Activated CD8-positive, alpha-beta memory T cell treated with anti-CD3 and anti-CD28 coated beads, Interleukin-2, amount 50 U/mL, for 48 hours (primary cell): ENCODE results near the gene TBC1D22A.

Experiments used
- DNase-seq: peaks from one replicate; pipeline ENCODE4 v3.0.0-alpha.2; 2020

TBC1D22A gene

DNA sequence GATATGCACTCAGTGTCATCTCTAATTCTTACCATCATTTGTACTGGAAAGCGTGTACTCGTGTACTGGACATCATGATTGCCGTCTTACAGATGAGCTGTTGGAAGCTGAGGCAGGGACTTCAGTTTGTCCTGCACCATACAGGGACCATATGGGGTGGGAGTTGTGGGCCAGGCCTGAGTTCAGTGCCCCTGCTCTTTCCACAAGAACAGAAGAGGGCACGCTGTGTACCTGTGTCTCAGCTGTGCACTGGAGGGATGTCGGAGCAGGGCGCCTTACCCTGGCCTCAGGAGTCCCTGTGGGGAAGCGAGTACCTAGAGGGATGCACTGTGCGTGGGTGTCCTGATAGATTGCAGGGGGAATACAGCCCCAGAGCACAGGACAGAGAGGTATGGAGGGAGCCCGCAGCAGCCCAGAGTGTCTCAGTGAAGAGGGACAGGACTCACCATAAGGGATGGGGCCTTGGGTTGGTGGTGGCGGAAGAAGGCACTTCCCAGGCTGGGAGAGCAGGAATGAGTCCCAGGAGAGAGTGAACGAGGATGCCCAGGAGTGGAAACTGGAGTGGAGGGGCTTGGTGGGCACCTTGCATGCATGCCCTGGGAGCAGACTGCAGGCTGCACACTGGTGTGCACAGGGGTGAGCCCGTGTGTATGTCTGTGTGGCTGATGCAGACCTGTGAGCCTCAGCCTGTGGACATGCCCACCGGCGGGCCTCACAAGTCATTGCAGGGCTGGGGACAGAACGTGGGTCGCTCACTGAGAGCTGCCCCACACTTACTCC, 329.7 kb downstream of the TBC1D22A start:
- no peak for DNase-seq

DNA sequence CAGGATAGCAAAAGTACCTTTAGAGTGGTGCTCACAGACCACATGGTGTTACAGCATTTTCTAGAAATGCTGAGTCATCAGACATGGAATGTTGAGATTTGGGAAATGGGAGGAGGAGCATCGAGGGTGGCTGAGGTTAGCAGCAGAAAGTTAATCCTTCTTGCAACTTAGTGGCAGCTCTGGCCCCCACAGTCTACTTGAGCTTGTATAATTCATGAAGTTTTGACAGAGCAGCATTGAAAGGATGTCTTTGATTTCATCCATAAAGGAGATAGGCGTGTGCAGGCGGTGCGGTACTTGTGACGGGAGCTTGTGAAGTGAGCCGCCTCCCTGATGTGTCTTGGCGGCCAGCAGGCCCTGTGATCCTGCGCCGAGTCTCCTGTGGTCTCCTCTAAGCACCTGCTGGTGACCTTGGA, 330.5 kb downstream of the TBC1D22A start:
- DNase-seq: no peak

DNA sequence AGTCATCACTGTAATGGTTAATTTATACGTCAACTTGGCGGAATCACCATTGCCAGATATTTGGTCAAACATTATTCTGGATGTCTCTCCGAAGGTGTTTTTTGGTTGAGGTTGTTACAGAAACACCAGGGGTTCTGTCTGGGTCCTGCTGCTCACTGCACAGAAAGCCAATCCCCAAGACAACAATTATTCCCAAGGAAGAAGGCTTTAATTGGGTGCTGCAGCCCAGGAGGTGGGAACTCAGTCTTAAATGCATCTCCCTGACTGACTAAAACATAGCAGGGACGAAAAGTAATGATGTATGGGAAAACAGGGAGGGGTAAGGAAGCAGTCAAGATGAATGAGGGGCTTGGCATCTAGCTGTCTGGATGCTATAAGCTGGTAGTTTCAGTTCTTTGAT, 331.3 kb downstream of the TBC1D22A start:
- no peak for DNase-seq

DNA sequence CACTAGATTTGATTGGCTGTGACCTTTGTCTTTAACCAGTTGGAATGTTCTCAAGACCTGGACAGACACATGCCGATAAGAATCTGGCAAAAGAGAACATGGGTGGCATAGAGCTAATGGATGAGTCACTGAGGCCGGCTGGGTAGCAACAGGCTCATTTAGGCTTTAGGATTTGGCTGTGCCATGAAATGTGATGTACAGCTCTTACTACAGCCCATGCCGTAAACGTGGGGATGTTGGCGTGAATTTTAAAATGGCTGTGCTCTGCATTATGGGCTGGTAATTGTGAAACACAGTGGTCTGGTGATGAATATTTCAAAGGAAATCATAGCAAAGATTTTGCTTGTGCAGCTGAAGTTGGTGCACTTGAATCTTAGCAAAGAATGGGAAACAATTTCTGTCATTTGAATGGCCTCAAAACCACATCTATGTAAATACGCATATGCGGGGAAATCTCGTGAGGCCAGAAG, 332.4 kb downstream of the TBC1D22A start:
- DNase-seq: no peak

DNA sequence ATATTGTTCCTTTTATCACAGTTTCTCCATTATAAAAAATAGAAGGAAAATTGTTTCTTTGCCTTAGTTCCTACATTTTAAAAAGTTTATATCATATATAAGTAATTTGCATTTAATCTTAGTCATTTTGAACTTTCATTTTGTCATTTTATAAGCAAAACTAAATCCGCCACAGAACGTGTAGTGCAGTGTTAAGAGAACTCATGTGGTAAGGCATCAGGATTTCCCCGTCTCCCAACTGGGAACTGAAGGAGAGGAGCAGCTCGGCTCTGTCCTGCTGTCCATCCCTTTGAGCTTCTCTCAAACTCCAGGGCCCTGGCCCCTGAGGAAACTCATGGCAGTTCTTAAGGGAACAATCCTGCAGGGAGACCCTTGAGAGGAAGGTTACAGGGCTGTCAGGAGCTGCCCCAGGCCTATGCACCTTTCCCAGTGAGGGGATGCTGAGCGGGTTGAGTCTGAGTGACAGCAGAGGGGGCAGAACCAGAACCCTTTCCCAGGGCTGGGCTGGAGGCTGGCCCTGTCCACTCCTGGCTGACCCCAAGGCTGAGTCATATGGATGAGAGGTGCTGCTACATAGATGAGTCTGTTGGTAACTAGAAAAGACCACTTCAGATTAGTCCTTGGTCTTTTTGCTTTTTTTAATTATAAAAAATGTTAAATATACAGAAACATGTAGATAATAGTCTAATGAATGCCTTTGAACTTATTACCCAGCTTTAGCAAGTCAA, 333.1 kb downstream of the TBC1D22A start:
- no peak for DNase-seq

DNA sequence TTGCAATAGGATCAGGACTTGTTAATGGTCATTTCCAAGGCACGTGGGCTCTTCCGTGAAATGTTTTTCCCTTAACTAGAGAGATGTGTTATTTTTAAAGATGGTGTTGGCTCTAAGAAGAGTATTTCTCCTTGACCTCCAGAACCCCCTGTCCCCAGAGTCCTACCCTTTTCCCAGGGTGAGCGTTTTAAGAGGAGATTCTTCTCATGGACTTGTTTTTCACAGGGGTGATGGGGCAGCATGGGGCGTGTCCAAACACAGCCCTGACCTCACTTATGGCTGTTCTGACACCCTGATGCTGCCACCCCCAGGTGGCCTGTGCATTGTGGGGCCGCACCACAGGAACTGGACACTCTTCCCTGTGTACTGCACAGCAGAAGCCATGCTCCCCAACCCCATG, 335.7 kb downstream of the TBC1D22A start:
- no peak for DNase-seq

DNA sequence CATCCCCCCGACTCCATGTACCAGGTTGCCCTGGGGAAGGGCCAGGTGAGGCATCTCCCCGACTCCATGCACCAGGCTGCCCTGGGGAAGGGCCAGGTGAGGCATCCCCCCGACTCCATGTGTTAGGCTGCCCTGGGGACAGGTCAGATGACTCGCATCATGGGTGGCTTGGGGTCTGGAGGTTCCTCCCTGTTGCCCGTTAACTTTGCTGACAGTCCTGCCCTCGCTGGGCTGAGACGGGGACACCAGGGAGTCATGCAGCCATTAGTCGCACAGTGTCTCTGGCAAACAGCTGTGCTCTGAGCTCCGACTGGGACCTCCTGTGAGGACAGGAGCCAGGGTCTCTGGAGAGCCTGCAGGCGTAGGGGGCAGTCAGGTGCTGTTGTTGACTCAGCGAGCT, 336.1 kb downstream of the TBC1D22A start:
- DNase-seq: no peak

DNA sequence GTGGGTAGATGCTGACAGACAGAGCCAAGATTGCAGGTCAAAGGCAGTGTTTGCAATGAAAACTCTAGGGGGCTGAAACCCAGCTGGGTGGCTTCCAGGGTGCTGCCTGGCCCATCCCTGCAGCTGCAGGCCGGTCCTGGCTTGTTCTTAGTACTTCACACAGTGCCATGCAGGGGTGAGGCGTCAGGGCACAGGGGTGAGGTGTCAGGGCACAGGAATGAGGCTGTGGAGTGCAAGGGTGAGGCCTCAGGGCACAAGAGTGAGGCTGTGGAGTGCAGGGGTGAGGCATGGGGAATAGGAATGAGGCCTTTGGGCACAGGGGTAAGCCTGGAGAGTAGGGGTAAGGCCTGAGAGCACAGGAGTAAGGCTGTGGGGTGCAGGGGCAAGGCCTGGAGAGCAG, 337.6 kb downstream of the TBC1D22A start:
- no peak for DNase-seq

DNA sequence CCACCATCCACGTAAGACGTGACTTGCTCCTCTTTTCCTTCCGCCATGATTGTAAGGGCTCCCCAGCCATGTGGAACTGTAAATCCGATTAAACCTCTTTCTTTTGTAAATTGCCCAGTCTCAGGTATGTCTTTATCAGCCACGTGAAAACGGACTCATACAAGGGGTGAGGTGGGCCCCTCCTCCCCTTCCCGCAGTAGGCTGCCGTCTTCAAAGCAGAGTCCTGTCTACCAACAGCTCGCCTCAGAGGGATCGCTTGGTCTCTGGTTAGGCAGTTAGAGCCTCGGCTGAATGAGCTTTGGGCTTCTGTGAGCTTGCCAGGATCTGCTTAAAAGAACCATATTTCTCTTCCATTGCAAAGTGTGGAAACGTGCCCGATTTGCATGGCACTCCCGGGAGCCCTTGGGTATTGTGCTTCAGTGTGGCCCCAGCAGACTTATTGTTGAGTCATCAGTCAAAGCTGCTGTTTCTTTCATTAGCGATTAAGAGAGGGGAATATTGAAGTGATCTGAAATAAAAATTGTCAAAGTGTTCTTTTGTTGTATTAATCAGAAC, 338.3 kb downstream of the TBC1D22A start:
- DNase-seq: no peak

DNA sequence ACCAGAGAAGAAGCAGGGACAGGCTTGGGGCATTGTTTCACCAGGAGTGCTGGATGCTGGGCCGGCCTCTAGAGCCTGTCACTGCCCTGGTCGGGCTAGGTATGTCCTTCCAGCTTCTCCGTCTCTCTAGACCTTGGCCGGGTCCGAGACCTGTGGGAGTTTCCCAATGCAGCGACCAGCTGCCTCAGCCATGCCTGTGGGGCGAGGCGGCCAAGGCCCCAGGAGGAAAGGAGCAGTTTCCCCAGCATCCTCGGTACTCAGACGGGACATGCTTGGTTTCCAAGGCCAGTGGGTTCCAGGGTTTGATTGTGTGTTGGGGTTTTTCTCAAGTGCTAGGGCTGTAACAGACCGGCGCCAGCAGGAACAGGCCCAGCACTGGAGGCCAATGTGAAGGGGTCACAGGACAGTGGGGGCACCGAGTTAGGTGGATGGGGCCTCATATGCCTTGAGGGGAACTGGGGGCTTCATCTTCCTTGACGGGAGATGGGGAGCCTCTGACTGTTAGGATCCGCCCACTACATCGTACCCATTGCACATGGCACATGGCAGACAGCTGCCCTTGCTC, 339.0 kb downstream of the TBC1D22A start:
- DNase-seq: no peak

DNA sequence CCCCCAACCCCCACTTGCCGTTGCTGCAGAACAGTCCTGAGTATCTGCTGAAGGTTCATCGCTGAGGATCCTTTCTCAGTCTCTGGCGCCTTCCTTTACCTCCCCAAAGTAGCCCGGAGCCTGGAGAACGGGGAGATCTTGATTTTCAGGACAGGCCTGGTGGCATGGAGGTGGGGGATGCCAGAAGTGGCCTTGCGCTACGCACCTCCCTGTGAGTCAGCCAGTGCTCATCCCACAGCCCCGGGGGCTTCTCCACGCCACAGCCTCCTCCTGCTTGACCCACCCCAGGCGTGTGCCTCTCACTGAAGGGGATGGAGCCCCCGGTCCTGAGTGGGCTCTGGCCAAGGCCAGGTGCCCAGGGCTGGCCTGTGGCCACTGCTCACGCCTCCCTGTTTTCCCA, 339.6 kb downstream of the TBC1D22A start:
- no peak for DNase-seq

DNA sequence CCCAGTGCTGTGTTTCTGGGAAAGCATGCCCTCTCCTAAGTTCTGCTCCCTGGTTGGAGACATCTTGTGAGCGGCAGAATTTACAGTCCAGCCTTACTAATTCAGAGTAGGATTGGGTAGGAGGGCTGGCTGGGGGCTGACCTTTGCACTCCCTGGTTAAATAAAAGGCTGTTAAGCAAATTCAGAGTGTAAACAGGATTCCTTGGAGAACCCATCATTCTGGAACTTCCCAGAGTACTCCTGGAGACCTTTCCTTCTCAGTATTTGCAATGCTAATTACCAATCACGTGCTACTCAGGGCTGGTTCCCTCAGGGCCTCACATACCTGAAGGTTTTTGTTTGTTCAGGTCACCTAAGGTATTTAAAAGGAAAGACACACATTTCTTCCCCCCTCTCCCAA, 340.2 kb downstream of the TBC1D22A start:
- DNase-seq: no peak

DNA sequence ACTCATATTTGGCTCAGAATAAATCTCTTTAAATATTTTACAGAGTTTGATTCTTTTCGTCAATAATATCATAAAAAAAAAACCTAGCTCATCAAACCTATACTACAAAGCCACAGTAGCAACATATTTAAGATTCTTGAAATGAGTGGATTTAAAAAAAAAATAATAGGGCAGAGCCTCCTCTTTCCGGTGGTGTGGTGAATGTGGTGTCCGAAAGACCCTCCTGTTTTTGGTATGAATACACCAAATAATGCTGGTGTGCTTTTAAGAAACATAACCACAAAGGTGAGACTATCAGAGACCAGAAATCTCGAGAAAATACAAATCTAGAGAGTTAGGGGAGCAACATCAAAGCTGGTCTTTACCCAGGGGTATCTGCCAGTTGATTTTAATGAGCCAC, 342.6 kb downstream of the TBC1D22A start:
- no peak for DNase-seq

DNA sequence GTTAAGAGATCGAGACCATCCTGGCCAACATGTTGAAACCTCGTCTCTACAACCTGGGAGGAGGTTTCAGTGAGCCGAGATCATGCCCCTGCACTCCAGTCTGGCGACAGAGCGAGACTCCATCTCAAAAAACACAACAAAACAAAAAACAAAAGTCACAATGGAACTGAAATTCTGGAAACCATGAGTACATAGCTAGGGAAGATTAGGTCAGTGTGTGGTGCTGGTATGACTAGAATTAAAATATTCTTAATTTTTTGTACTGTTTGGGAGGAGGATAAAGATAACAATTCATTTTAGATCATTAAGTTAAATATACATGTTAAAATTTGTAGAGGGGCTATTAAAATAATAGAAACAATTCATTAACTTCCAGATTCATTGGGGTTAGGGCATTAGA, 344.4 kb downstream of the TBC1D22A start:
- no peak for DNase-seq

DNA sequence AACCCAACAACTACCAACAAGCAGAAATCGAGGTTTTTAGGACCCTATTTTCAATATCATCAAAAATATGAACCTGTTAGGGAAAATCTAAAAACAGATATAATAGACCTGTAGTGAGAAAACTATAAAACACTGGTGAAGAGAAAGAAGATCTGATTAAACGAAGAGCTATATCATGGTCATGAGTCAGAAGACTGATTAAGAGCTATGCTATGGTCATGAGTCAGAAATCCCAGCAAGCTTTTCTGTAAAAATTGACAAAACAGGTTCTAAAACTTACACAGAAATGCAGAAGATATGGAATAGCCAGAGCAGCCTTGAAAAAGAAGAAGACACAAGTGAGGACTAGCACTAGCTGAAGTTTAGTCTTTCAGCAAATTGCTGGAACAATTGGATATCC, 345.0 kb downstream of the TBC1D22A start:
- DNase-seq: no peak

DNA sequence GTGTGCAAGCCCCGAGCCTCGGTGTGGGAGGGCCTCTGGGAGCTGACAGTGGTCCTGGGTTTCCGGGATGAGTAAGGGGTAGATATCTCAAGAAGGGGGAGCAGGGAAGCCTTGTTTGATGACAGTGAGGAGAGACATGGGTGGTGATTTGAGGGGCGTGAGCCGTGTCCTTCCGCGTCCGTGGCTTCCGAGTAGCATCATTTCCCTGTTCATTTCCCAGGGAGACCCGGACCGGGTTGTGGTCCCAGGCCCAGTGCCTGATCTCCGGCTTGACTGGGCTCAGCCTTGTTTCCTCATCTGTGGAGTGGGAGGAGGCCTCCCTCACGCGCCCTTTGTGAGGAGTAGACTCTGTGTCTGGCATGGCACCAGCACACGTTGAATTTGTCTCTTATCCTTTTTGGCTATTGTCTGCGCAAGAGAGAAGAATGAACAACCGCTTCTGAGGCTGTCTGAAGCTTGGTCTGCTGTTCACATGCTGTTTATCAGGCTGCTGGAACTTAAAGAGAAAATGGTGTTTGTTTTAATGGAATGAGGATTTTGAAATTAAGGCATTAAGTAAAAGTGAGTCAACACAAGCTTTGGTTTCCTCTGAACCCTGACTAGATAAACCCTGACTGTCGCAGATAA, 348.5 kb downstream of the TBC1D22A start:
- DNase-seq: no peak

DNA sequence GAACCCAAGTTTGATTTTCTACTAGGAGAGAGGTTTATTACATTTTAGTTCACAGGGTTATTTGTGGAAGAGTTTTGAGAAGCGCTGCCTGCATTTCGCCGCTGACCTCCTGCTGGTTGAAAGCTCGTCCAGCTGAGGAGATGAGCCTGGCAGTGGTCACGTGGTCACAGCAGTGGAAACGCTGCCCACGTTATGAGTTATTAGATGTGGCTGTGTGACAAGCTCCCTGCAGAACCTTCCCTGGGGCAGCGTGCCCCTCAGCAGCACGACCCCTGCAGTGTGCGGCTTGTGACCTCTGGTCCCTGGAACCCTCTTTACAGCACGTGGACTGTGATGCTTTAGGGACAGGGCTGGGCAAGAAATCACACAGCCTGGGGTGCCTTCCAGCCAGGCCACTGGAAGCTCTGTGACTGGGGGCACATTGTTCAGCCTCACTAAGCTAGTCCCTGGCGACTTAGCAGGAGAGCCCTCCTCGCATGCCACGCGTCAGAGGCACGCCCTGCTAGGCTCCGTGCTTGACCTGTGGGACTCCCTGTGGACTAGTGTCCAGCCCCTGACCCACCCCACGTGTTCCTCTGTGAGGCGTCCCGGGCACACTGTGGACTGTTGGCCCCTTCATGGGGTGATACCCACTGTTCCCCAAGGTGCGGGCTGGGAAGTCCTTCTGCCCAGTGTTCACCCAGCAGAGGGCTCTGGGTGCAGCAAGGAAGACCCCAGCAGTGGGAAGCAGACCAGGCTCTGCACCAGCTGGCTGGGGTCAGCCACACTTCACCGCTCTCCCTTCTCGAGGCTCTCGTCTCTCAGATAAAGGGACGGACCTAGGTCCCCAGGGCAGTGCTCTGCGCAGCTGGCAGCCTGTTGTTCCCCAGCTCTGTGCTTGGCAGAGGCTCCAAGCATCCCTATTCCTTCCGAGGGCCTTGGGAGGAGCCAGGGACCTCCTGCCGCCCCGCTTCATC, 349.5 kb downstream of the TBC1D22A start:
- no peak for DNase-seq

DNA sequence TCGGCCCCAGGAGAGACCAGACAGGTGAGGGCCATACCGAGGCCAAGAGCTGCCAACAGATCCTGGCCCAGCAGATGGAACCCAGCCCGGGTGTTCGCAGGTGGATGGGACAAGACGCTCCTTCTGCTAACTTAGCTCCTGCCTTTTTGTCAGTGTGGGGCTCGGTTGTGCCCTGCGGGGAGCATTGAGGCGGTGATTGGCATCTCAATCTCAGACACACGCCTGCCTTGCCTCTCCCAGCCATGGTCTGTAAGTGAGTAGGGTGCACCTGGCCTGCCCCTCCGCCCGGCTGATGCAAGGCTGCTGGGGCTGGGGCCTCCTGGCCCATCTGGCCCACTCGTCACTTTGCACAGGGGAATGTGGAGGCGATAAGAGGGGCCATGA, 350.1 kb downstream of the TBC1D22A start:
- no peak for DNase-seq

DNA sequence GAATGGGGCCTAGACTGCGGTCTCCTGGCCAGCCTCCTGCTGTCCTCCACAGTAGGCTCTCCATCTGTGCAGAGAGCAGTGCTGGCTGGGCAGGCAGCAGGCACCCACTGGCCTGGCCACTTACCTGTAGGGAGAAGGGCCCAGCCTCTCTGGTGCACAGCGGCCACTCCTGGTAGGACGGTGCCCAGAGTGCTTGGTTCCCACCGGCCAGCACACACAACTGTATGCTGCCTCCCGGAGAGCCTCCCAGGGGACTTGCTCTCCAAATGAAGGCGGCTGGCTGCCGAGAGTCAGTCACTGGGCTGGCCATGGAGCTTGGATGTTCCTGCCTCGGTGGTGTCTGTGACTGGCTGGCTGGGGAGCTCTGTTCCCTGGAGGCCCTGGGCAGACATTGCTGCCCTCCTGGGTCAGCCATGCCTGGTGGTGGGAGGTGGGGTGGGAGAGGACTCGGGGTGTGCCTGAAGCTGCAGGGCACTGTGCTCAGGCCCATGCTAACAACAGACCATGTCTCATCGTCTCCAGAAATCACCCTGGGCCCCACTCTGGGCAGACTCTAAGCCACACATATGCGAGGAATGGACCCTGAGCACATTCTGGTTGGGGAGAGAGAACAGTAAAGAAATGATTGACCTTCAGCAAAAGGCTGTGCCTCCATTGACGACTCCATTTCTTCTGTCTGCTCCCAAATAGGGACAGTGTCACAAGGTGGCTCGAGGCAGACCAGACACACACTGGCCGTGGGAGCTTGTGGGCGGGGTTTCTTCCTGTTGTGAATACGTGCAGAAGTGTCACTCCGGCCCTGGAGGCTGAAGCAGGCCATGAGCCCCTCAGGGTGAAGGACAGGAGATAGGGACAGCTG, 350.8 kb downstream of the TBC1D22A start:
- DNase-seq: no peak

DNA sequence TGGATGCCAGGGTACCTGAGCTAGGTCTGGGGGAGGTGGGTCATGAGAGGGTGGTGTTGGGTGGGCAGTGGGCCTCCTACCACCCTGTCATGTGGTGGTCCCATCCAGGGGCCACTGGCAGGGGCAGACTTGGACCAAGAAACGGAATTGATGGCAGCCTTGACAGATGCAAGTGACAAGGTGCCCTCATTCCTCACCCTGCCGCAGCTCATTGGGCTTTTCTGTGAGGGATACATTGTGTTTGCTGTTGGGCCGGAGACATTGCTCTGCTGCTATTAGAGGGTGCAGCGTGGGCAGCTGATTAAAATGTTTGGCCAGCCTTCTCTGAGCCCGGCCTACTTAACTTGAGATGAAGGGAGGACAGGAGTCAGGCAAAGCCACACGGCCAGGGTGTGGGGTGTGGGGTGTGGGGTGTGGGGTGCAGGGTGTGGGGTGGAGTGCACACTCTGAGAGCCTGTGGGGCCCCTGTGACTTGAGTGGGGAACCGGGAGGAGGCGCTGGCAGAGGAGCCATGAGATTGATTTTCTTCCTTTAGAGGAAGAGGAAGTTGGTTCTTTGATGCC, 351.5 kb downstream of the TBC1D22A start:
- no peak for DNase-seq
